ENCODE data around the gene MIPOL1.

DNA sequence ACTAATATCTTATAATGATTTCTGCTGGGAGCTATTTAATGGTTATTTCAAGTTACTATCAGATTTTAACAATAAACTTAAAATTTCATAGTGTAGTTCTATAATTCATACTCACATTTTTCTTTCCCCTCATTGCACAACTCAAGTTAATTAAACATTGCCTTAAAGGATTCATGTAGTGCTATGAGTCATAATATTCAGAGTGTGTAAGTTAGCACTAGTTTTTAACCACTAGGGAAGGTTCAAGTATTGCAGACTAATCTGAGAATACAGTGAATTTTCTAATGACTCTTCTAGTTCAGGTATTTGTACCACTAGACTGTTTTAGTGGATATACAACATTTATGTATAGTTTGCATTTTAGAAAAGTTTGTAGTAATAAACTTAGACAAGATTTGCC lies 347.4 kb downstream of the MIPOL1 start:
- TF ChIP-seq, protein P1, sequence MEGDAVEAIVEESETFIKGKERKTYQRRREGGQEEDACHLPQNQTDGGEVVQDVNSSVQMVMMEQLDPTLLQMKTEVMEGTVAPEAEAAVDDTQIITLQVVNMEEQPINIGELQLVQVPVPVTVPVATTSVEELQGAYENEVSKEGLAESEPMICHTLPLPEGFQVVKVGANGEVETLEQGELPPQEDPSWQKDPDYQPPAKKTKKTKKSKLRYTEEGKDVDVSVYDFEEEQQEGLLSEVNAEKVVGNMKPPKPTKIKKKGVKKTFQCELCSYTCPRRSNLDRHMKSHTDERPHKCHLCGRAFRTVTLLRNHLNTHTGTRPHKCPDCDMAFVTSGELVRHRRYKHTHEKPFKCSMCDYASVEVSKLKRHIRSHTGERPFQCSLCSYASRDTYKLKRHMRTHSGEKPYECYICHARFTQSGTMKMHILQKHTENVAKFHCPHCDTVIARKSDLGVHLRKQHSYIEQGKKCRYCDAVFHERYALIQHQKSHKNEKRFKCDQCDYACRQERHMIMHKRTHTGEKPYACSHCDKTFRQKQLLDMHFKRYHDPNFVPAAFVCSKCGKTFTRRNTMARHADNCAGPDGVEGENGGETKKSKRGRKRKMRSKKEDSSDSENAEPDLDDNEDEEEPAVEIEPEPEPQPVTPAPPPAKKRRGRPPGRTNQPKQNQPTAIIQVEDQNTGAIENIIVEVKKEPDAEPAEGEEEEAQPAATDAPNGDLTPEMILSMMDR (IDR thresholded peaks at IDR 0.05): no peak
- no peak for TF ChIP-seq POLR2AphosphoS5 (IDR thresholded peaks at IDR 0.05)
